Activated T-cell treated with anti-CD3 and anti-CD28 coated beads, Interleukin-2, amount 50 U/mL, for 24 hours (primary cell): ENCODE results near the gene RAB26.
"Not testable (repeated sequence)": the region's sequence is repeated elsewhere in the genome, so short reads cannot be mapped to it uniquely, and the experiment has no call there.

ENCODE experiments used
- DNase-seq: peaks from one replicate; pipeline ENCODE4 v3.0.0-alpha.2; 2020
- H3K27ac Mint-ChIP-seq: 2 replicates; pipeline ENCODE4 v1.8.0; 2020; ENCODE audit warnings: mild to moderate bottlenecking, mixed read lengths
- H3K27me3 Mint-ChIP-seq: 2 replicates; pipeline ENCODE4 v1.8.0; 2020; ENCODE audit warnings: mixed read lengths
- H3K36me3 Mint-ChIP-seq: 2 replicates; pipeline ENCODE4 v1.8.0; 2020; ENCODE audit warnings: low read depth, mixed read lengths
- H3K4me1 Mint-ChIP-seq: 2 replicates; pipeline ENCODE4 v1.8.0; 2020; ENCODE audit warnings: low read depth, mixed read lengths
- H3K4me3 Mint-ChIP-seq: 2 replicates; pipeline ENCODE4 v1.8.0; 2020; ENCODE audit warnings: mild to moderate bottlenecking, moderate library complexity, mixed read lengths
- H3K9me3 Mint-ChIP-seq: 2 replicates; pipeline ENCODE4 v1.8.0; 2020; ENCODE audit warnings: mixed read lengths

Gene RAB26

DNA sequence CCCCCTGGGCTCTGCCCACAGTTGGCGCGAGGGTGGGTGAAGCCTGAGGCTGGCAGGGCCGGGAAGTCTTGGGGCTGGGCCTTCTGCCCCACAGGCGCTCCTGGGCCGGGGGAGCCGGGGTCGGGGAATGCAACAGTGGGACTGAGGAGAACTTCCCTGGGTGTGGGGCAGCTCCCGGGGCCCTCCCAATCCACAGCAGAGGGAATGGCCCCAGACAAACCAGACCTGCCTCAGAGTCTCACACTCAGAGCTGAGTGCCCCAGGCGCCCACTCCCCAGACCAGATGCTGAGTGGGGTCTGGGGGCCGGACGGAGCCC is 24.1 kb upstream of the RAB26 start:
- H3K4me3 Mint-ChIP-seq, DNase-seq, H3K27ac Mint-ChIP-seq, H3K9me3 Mint-ChIP-seq, H3K36me3 Mint-ChIP-seq, H3K27me3 Mint-ChIP-seq: not testable (repeated sequence)
- peaks cover 29% of the 10 kb centered on the region for H3K4me1 Mint-ChIP-seq

DNA sequence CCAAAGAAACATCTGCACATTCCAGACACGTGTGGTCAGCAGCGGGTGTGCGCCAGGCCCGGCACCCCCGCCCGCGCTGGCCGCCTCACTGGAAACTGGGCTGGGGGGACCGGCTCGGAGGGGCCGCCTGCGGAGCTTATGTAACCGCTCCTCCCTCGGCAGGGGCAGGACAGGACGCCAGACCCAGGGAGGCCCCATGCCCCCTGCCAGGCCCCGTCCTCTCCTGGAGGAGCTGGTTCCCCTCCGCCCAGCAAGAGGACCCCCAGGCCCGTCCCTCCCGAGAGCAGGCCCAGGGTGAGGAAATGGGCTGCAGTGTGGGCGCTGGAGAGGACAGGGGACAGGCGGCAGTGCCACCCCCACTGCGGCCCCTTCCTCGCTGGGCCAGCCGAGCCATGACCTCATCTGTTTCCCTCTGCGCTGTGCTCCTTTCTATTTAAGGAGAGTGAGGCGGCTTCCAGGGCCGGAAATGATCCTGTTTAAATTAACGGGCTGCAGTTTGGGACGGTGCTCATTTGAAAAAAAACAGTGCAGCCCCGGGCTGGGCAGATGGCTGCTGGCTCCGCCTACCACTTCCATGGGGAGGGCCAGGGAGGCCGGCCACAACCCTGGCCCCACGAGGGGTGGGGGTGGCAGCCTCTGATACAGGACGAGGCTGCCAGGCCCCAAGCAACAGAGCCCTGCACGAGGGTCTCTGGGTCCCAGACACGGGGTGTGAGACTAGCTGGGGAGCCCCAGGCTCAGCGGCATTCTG is 23.6 kb upstream of the RAB26 start:
- H3K4me1 Mint-ChIP-seq: peaks cover 29% of the 10 kb centered on the region
- H3K4me3 Mint-ChIP-seq, H3K9me3 Mint-ChIP-seq, H3K27me3 Mint-ChIP-seq, DNase-seq, H3K27ac Mint-ChIP-seq, H3K36me3 Mint-ChIP-seq: not testable (repeated sequence)

- not testable (repeated sequence) for H3K36me3 Mint-ChIP-seq, H3K4me3 Mint-ChIP-seq, H3K9me3 Mint-ChIP-seq, DNase-seq, H3K27me3 Mint-ChIP-seq, H3K27ac Mint-ChIP-seq
- peaks cover 26% of the 10 kb centered on the region for H3K4me1 Mint-ChIP-seq
These were observed 22.8 kb upstream of the RAB26 start for GRCh38 chr16:2125609-2126008.

DNA sequence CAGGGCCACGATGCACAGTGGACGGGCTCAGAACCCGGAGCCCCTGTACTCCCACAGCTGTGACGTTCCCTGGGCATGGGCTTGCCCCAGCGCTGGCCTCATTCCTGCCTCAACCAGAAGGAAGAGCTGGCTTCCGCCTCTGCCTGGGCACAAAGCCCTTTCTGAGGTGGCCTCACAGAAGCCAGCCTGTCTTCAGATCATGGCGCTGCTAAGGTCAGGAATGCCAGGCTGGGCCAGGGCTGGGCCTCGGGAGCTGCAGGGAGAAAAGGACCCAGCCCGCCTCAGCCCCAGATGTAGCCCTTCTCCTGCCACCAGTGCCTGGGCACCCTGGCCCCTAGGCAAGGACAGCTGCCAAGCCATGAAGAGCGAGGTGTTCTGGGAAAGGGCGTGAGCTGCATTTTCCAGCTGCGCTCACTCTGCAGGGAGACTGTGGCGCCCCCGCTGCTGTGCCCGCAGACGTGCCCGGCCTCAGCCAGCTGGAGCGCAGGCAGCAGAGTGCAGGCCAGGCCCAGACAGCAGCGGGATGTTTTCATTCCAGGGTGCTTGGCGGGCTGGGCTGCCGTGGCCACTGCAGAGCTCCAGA is 22.2 kb upstream of the RAB26 start:
- not testable (repeated sequence) for H3K27ac Mint-ChIP-seq, DNase-seq, H3K27me3 Mint-ChIP-seq, H3K9me3 Mint-ChIP-seq, H3K4me3 Mint-ChIP-seq, H3K36me3 Mint-ChIP-seq
- H3K4me1 Mint-ChIP-seq: peaks cover 28% of the 10 kb centered on the region

DNA sequence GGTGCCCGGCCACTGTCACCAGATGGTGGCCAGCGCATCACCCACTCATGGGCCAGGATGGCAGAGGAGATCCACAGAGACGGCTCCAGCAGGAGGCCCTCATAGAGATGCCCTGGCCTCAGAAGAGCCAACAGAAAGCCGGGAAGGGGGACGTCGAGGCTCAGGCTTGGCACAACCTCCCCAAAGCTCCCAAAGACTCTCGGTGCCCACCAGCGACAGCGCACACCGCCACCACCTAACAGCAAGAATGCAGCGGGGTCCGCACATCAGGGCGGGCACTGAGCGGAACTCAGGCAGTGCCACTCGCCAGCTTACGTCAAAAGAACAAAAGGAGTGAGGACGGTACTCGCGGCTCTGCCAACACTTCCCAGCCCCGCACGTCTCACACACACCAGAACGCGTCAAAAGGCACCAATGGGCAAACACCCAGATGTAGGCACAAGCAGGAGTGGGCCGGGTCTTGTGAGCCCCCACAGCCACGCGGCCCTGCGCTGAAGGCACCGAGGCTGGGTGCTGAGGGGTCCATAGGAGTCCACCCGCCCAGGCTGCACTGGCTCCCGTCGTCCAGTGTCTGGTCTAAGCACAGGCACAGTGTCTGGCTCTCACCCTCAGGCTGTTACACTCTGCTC is 21.4 kb upstream of the RAB26 start:
- not testable (repeated sequence) for H3K4me3 Mint-ChIP-seq

GRCh38 chr16:2127630-2128280 is 20.7 kb upstream of the RAB26 start:
- H3K27ac Mint-ChIP-seq, H3K27me3 Mint-ChIP-seq, H3K9me3 Mint-ChIP-seq, H3K4me3 Mint-ChIP-seq, DNase-seq, H3K36me3 Mint-ChIP-seq: not testable (repeated sequence)
- H3K4me1 Mint-ChIP-seq: peaks cover 25% of the 10 kb centered on the region

More for the DNA sequence above, 21.4 kb upstream of the RAB26 start:
- H3K27me3 Mint-ChIP-seq, H3K9me3 Mint-ChIP-seq, DNase-seq, H3K36me3 Mint-ChIP-seq: not testable (repeated sequence)
- Mint-ChIP-seq H3K4me1 (peaks cover 27% of the 10 kb centered on the region), H3K27ac (peak overlapping the region; percentile 37)

- not testable (repeated sequence) for H3K27ac Mint-ChIP-seq, H3K36me3 Mint-ChIP-seq, H3K4me3 Mint-ChIP-seq, DNase-seq, H3K27me3 Mint-ChIP-seq, H3K9me3 Mint-ChIP-seq
- H3K4me1 Mint-ChIP-seq: peaks cover 25% of the 10 kb centered on the region
These were observed 19.2 kb upstream of the RAB26 start for GRCh38 chr16:2129251-2129650.

GRCh38 chr16:2129890-2130447 is 18.5 kb upstream of the RAB26 start:
- not testable (repeated sequence) for H3K9me3 Mint-ChIP-seq, H3K4me3 Mint-ChIP-seq, DNase-seq, H3K27me3 Mint-ChIP-seq, H3K36me3 Mint-ChIP-seq
- H3K27ac Mint-ChIP-seq: peak overlapping the region; percentile 55
- peaks cover 26% of the 10 kb centered on the region for H3K4me1 Mint-ChIP-seq

DNA sequence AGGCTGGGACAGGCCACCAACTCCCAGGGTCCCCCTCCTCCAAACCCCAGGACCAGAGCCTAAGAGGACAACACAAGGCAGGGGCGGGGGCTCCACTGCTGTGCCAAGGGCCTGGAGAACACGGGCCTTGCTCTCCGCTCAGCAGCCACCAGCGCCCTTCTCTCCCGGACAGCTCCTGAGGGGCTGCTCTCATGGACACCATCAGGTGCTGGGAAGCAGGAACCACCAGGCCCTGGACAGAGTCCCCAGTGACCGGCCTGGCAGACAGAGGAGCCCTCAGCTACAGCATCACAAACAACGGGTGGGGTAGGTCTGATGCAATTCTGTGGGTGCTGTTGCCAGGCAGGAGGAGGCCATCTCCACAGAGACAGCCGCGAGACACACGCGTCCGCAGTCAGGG is 14.6 kb upstream of the RAB26 start:
- not testable (repeated sequence) for H3K27ac Mint-ChIP-seq, H3K4me3 Mint-ChIP-seq, H3K27me3 Mint-ChIP-seq, DNase-seq, H3K9me3 Mint-ChIP-seq, H3K36me3 Mint-ChIP-seq
- H3K4me1 Mint-ChIP-seq: peaks cover 10% of the 10 kb centered on the region

- H3K27me3 Mint-ChIP-seq, H3K27ac Mint-ChIP-seq, H3K36me3 Mint-ChIP-seq, H3K9me3 Mint-ChIP-seq: not testable (repeated sequence)
- Mint-ChIP-seq H3K4me1 (peaks cover 10% of the 10 kb centered on the region), H3K4me3 (peak overlapping the region; percentile 83)
- peak; percentile 54 for DNase-seq
These were observed 13.4 kb upstream of the RAB26 start for GRCh38 chr16:2135071-2135470.

- Mint-ChIP-seq H3K4me1 (peaks cover 13% of the 10 kb centered on the region), H3K4me3 (peak within 1 kb of the TSS; percentile 83), H3K27ac (peak within 1 kb of the TSS; percentile 93)
- not testable (repeated sequence) for H3K36me3 Mint-ChIP-seq, H3K9me3 Mint-ChIP-seq, H3K27me3 Mint-ChIP-seq
- peak; percentile 99 for DNase-seq
These were observed 12.5 kb upstream of the RAB26 start, which contains the start of gene PKD1 for GRCh38 chr16:2135770-2136490. PKD1 (minus strand) TSS chr16:2135898; CDS start chr16:2135689, 209 bp downstream.

- Mint-ChIP-seq H3K36me3 (no peaks in the 10 kb centered on the region), H3K27ac (no peak overlapping the region), H3K27me3 (no peaks in the 10 kb centered on the region), H3K4me3 (no peak overlapping the region), H3K4me1 (peaks cover 4% of the 10 kb centered on the region), H3K9me3 (no peaks in the 10 kb centered on the region)
- no peak for DNase-seq
These were observed 5.2 kb upstream of the RAB26 start for GRCh38 chr16:2142942-2143877.

DNA sequence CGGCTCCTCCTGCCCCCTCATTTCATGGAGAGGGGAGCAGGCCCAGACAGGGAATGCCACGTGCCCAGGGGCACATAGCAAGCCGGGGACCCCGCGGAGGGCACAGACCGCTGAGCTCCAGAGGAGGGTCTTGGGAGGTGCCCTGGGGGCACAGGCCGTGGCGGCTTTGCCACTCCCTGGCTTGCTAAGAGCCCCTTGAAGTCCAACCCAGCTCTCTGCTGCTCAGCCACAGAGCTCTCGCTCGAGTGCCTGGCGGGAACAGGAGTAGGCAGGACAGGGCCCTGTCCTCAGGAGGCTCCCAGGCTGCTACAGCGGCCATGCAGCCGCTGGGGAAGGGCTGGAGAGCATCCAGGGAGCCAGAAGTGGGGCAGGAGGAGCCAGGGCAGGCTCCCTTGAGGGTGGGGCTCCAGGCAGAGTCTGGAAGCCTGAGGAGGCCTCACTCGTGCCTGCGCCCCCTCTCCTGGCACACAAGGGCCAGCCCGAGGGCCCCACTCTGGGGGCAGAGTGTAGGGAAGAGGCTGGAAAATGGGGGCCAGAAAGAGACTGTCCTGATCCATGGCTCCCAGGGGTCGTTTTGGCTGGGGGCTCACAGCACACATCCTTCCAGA is 4.4 kb upstream of the RAB26 start:
- H3K9me3 Mint-ChIP-seq: no peaks in the 10 kb centered on the region
- H3K4me3 Mint-ChIP-seq: no peak overlapping the region
- peaks cover 4% of the 10 kb centered on the region for H3K4me1 Mint-ChIP-seq
- H3K27ac Mint-ChIP-seq: no peak overlapping the region
- no peak for DNase-seq
- no peaks in the 10 kb centered on the region for H3K36me3 Mint-ChIP-seq
- no peaks in the 10 kb centered on the region for H3K27me3 Mint-ChIP-seq
